HepG2 (cell line): ENCODE data around the gene FGF7. TPM values are rescaled to one million over a fixed set of nuclear protein-coding genes. Genes with fewer than 3 reads are reported as not detected.

Experiments
- ATAC-seq: fragments of 200-7000 bp; cut with Tn5 transposase; 3 replicates; pipeline ENCODE4 v1.9.1; 2020; ENCODE audit warnings: mild to moderate bottlenecking, moderate library complexity
- BruUV-seq: library from RNA; stranded (reverse); fragments of 400-500 nt; replicated peaks from 2 replicates; lab custom pipeline; 2021; lab: Mats Ljungman, UMichigan
- CTCF ChIA-PET: fragments of 300-600 bp; formaldehyde crosslinking; extraction: SDS; loops from one replicate; lab custom pipeline; 2021; ENCODE audit warnings: low total read pairs, inconsistent platforms, low intra/inter-chr PET ratio; lab: Yijun Ruan, JAX
- POLR2A ChIA-PET: fragments of 350-600 bp; sonication (Branson Sonifier 250); formaldehyde crosslinking; loops from one replicate; lab custom pipeline; 2020; ENCODE audit warnings: antibody characterized with exemption, inconsistent platforms; lab: Yijun Ruan, JAX
- DNase-seq: peaks from one replicate; pipeline ENCODE4 v3.0.0-alpha.2; 2015; ENCODE audit warnings: low spot score
- FAIRE-seq: peaks from 3 replicates; lab custom pipeline; 2011; peaks lifted over from hg19 to GRCh38; lab: Jason Lieb, UNC
- H2AFZ ChIP-seq: one replicate; pipeline ENCODE4 v1.6.1; 2011; ENCODE audit warnings: low read length, inconsistent platforms
- H3K27ac ChIP-seq: fragments of 300-600 bp; 3 replicates; pipeline ENCODE4 v1.8.0; 2011; ENCODE audit warnings: mixed run types, mild to moderate bottlenecking, mixed read lengths, low read length, inconsistent platforms; ENCODE audit not compliant: insufficient read depth; ENCODE audit errors: extremely low read length
- H3K27me3 ChIP-seq, 2 experiments: fragments of 200-600 bp in 1 of 2; 2 replicates in 1 of 2; 3 replicates in 1 of 2; pipeline versions ENCODE4 v1.6.0 to v1.8.0; 2011; ENCODE audit warnings: low read length in 2 of 2, mild to moderate bottlenecking in 2 of 2, moderate library complexity in 2 of 2, inconsistent platforms in 1 of 2; ENCODE audit not compliant: insufficient read depth in 2 of 2, control insufficient read depth in 1 of 2
- H3K36me3 ChIP-seq, 2 experiments: fragments of 200-600 bp in 1 of 2; replicated peaks in 1 of 2; 2 replicates in 1 of 2; 3 replicates in 1 of 2; pipeline versions ENCODE4 v1.5.1 to v1.8.0; 2011; ENCODE audit warnings: low read length in 2 of 2, inconsistent platforms in 1 of 2; ENCODE audit not compliant: insufficient read depth in 2 of 2, control insufficient read depth in 1 of 2
- H3K4me1 ChIP-seq: 2 replicates; pipeline ENCODE4 v1.5.1; 2012; ENCODE audit warnings: low read length, inconsistent platforms; ENCODE audit not compliant: insufficient read depth
- H3K4me2 ChIP-seq: 2 replicates; pipeline ENCODE4 v1.6.0; 2011; ENCODE audit warnings: low read depth, low read length, inconsistent platforms
- H3K4me3 ChIP-seq, 3 experiments: fragments of 200-600 bp in 1 of 3; sonication (generic), shearing (Covaris generic) in 1 of 3; replicated peaks in 1 of 3; 2 replicates each; pipeline ENCODE4 v1.5.1; 2011 to 2016; ENCODE audit warnings: low read length in 3 of 3, inconsistent platforms in 2 of 3, low read depth in 2 of 3, mild to moderate bottlenecking in 2 of 3, control low read depth in 1 of 3, mixed read lengths in 1 of 3; ENCODE audit not compliant: insufficient read depth in 1 of 3
- H3K79me2 ChIP-seq: one replicate; pipeline ENCODE4 v1.6.1; 2011; ENCODE audit warnings: low read length, inconsistent platforms; ENCODE audit not compliant: insufficient read depth
- H3K9ac ChIP-seq: 2 replicates; pipeline ENCODE4 v1.6.0; 2011; ENCODE audit warnings: mild to moderate bottlenecking, low read depth, low read length, inconsistent platforms; ENCODE audit not compliant: insufficient read depth
- H3K9me3 ChIP-seq: 2 replicates; pipeline ENCODE4 v1.5.1; 2012; ENCODE audit warnings: mild to moderate bottlenecking, low read length
- H4K20me1 ChIP-seq: 2 replicates; pipeline ENCODE4 v1.6.0; 2011; ENCODE audit warnings: inconsistent platforms, mild to moderate bottlenecking, low read length, moderate library complexity; ENCODE audit not compliant: insufficient read depth
- ARID2 ChIP-seq: sonication (generic); formaldehyde crosslinking; IDR thresholded peaks from 2 replicates; pipeline ENCODE4 v1.8.1; 2022; ENCODE audit warnings: mild to moderate bottlenecking, missing genetic modification reagents, borderline replicate concordance
- NFKB2 ChIP-seq: sonication (generic); formaldehyde crosslinking; IDR thresholded peaks from 2 replicates; pipeline ENCODE4 v1.4.0; 2020; ENCODE audit warnings: missing genetic modification reagents, borderline replicate concordance
- NR2F2 ChIP-seq: IDR thresholded peaks from 2 replicates; pipeline ENCODE4 v1.6.1; 2012; ENCODE audit warnings: low read depth, inconsistent platforms, borderline replicate concordance
- SRSF9 ChIP-seq: fragments of 200-400 bp; formaldehyde crosslinking; IDR thresholded peaks from 2 replicates; pipeline ENCODE4 v1.6.1; 2018; ENCODE audit warnings: borderline replicate concordance, mild to moderate bottlenecking, low read depth, low read length; ENCODE audit not compliant: insufficient read depth, poor library complexity, severe bottlenecking
- THAP7 ChIP-seq: sonication (generic); formaldehyde crosslinking; IDR thresholded peaks from 2 replicates; pipeline ENCODE4 v1.8.1; 2023; ENCODE audit warnings: mild to moderate bottlenecking, missing genetic modification reagents
- ZIK1 ChIP-seq: sonication (generic); formaldehyde crosslinking; IDR thresholded peaks from 2 replicates; pipeline ENCODE4 v1.5.0; 2020; ENCODE audit warnings: mild to moderate bottlenecking, low read depth, missing genetic modification reagents, borderline replicate concordance
- ZNF180 ChIP-seq: sonication (generic); formaldehyde crosslinking; IDR thresholded peaks from 2 replicates; pipeline ENCODE4 v1.4.0; 2020; ENCODE audit warnings: low read depth, missing genetic modification reagents, borderline replicate concordance
- ZNF235 ChIP-seq: sonication (generic); formaldehyde crosslinking; IDR thresholded peaks from 2 replicates; pipeline ENCODE4 v1.8.1; 2023; ENCODE audit warnings: mild to moderate bottlenecking, missing genetic modification reagents, borderline replicate concordance
- ZNF296 ChIP-seq: sonication (generic); formaldehyde crosslinking; conservative IDR thresholded peaks from 2 replicates; pipeline ENCODE4 v1.5.0; 2020; ENCODE audit warnings: mild to moderate bottlenecking, missing genetic modification reagents
- ZNF468 ChIP-seq: sonication (generic); formaldehyde crosslinking; IDR thresholded peaks from 2 replicates; pipeline ENCODE4 v1.8.0; 2022; ENCODE audit warnings: mild to moderate bottlenecking, moderate library complexity, missing genetic modification reagents
- ZNF614 ChIP-seq: IDR thresholded peaks from 2 replicates; pipeline ENCODE4 v1.6.1; 2018; ENCODE audit warnings: missing biosample characterization, missing genetic modification reagents, inconsistent platforms, borderline replicate concordance
- ZNF629 ChIP-seq: sonication (generic); formaldehyde crosslinking; conservative IDR thresholded peaks from 2 replicates; pipeline ENCODE4 v1.5.0; 2020; ENCODE audit warnings: missing genetic modification reagents
- ZNF740 ChIP-seq: sonication (generic); formaldehyde crosslinking; IDR thresholded peaks from 2 replicates; pipeline ENCODE4 v1.4.0; 2020; ENCODE audit warnings: missing genetic modification reagents
- ZNF773 ChIP-seq: sonication (generic); formaldehyde crosslinking; IDR thresholded peaks from 2 replicates; pipeline ENCODE4 v1.4.0; 2020; ENCODE audit warnings: missing genetic modification reagents, borderline replicate concordance
- ZNF816 ChIP-seq: sonication (generic); formaldehyde crosslinking; IDR thresholded peaks from 2 replicates; pipeline ENCODE4 v1.8.0; 2022; ENCODE audit warnings: missing genetic modification reagents, mild to moderate bottlenecking, borderline replicate concordance
- WGBS: methylation state at CpG from one replicate; pipeline ENCODE4 v1.1.6; 2017; ENCODE audit warnings: low lambda C conversion rate; 5-methylcytosine and 5-hydroxymethylcytosine counted together
- in situ Hi-C: cut with HindIII; loops from 2 replicates; pipeline ENCODE4 v1.10.0; 2017; ENCODE audit warnings: low pct_unique_long_range_greater_than_20kb; ENCODE audit not compliant: extremely low pct_ligation_motif_present
- intact Hi-C: fragments of 100-400 bp; cut with micrococcal nuclease; formaldehyde crosslinking; loops from one replicate; pipeline ENCODE4 v1.10.0; 2022; ENCODE audit not compliant: unreplicated experiment
- polyA plus RNA-seq, 8 experiments: library from polyadenylated mRNA; depleted of rRNA in 3 of 8; stranded (reverse) in 7 of 8; unstranded in 1 of 8; fragments of >200 nt; fragmentation: Illumina TruSeq in 4 of 8; extraction: Trizol in 4 of 8; gene quantifications; 2 replicates each; pipeline versions ENCODE4 v1.2.1 to v1.2.3, GENCODE V29; 2011 to 2016; ENCODE audit warnings: low read depth in 4 of 8, missing spikeins in 1 of 8, mixed read lengths in 1 of 8; ENCODE audit not compliant: insufficient read depth in 1 of 8
- total RNA-seq, 5 experiments: library from RNA; depleted of rRNA; stranded (reverse); fragments of >200 nt; fragmentation: Illumina TruSeq; extraction: Trizol; gene quantifications; 2 replicates each; pipeline ENCODE4 v1.2.3, GENCODE V29; 2016; ENCODE audit warnings: low read depth in 1 of 5
- TF ChIP-seq, protein P1 (sequence below): sonication (generic); formaldehyde crosslinking; IDR thresholded peaks from 2 replicates; pipeline ENCODE4 v1.5.0; 2020; ENCODE audit warnings: mild to moderate bottlenecking, missing genetic modification reagents
- TF ChIP-seq, protein P2 (sequence below): sonication (generic); formaldehyde crosslinking; IDR thresholded peaks from 2 replicates; pipeline ENCODE4 v1.9.0; 2022; ENCODE audit warnings: missing genetic modification reagents, mild to moderate bottlenecking, borderline replicate concordance
- TF ChIP-seq, protein P3 (sequence below): sonication (generic); formaldehyde crosslinking; IDR thresholded peaks from 2 replicates; pipeline ENCODE4 v1.4.0; 2020; ENCODE audit warnings: missing genetic modification reagents

Gene FGF7
- total and polyA plus RNA-seq, 2 of the 13 experiments (the other 11 are each of a cell fraction or from before 2014, with no cell fraction given): not detected

DNA sequence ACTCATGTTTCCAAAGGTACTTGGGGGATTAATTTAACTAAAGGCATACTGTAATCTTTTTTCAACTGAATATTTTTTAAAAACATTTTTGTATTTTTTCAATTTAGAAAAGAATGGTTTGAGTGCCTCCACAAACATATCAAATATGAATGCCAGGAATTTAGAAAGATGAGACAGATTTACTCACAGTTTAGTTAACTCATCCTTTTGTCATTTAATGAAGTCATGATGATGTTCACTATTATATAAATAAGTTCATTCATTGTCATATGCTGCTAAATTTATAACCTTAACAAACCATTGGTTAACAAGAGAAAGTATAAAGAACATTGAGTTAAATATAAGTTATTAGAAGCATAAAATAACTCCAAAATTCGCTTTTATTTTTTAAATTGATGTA is 50.0 kb downstream of the FGF7 start:
- DNase-seq: no peak
- POLR2A ChIA-PET: no interaction called here
- H3K36me3 ChIP-seq: no peaks in the 10 kb centered on the region
- H3K9me3 ChIP-seq: no peaks in the 10 kb centered on the region
- no peak overlapping the region for H3K4me3 ChIP-seq
- in situ Hi-C loops (no loop called here), intact Hi-C loops (no loop called here)
- no peaks in the 10 kb centered on the region for H4K20me1 ChIP-seq
- H2AFZ ChIP-seq: no peak overlapping the region
- 0% methylated on average over 1 of the region's 1 CpG for WGBS
- H3K4me1 ChIP-seq: no peaks in the 10 kb centered on the region
- BruUV-seq: no TSS peak
- H3K4me2 ChIP-seq: no peak overlapping the region
- no peaks in the 10 kb centered on the region for H3K27me3 ChIP-seq
- FAIRE-seq: no peak
- H3K79me2 ChIP-seq: no peaks in the 10 kb centered on the region
- CTCF ChIA-PET: no interaction called here
- no peak overlapping the region for H3K27ac ChIP-seq
- ATAC-seq: no peak
- no peak overlapping the region for H3K9ac ChIP-seq
- TF ChIP-seq SRSF9 (no peak), NR2F2 (no peak), ZNF614 (no peak), THAP7 (CRISPR knock-in tag) (no peak), ARID2 (CRISPR knock-in tag) (no peak), ZNF816 (no peak), NFKB2 (no peak), ZIK1 (CRISPR knock-in tag) (no peak), ZNF235 (CRISPR knock-in tag) (no peak), ZNF468 (no peak), ZNF629 (CRISPR knock-in tag) (no peak), ZNF773 (no peak), ZNF180 (CRISPR knock-in tag) (no peak), ZNF296 (CRISPR knock-in tag) (no peak), ZNF740 (CRISPR knock-in tag) (no peak)
- TF ChIP-seq, protein P1, sequence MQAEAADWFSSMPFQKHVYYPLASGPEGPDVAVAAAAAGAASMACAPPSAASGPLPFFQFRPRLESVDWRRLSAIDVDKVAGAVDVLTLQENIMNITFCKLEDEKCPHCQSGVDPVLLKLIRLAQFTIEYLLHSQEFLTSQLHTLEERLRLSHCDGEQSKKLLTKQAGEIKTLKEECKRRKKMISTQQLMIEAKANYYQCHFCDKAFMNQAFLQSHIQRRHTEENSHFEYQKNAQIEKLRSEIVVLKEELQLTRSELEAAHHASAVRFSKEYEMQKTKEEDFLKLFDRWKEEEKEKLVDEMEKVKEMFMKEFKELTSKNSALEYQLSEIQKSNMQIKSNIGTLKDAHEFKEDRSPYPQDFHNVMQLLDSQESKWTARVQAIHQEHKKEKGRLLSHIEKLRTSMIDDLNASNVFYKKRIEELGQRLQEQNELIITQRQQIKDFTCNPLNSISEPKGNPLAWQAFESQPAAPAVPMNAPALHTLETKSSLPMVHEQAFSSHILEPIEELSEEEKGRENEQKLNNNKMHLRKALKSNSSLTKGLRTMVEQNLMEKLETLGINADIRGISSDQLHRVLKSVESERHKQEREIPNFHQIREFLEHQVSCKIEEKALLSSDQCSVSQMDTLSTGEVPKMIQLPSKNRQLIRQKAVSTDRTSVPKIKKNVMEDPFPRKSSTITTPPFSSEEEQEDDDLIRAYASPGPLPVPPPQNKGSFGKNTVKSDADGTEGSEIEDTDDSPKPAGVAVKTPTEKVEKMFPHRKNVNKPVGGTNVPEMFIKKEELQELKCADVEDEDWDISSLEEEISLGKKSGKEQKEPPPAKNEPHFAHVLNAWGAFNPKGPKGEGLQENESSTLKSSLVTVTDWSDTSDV (CRISPR knock-in tag): no peak
- TF ChIP-seq, protein P2, sequence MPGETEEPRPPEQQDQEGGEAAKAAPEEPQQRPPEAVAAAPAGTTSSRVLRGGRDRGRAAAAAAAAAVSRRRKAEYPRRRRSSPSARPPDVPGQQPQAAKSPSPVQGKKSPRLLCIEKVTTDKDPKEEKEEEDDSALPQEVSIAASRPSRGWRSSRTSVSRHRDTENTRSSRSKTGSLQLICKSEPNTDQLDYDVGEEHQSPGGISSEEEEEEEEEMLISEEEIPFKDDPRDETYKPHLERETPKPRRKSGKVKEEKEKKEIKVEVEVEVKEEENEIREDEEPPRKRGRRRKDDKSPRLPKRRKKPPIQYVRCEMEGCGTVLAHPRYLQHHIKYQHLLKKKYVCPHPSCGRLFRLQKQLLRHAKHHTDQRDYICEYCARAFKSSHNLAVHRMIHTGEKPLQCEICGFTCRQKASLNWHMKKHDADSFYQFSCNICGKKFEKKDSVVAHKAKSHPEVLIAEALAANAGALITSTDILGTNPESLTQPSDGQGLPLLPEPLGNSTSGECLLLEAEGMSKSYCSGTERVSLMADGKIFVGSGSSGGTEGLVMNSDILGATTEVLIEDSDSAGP (CRISPR knock-in tag): no peak
- TF ChIP-seq, protein P3, sequence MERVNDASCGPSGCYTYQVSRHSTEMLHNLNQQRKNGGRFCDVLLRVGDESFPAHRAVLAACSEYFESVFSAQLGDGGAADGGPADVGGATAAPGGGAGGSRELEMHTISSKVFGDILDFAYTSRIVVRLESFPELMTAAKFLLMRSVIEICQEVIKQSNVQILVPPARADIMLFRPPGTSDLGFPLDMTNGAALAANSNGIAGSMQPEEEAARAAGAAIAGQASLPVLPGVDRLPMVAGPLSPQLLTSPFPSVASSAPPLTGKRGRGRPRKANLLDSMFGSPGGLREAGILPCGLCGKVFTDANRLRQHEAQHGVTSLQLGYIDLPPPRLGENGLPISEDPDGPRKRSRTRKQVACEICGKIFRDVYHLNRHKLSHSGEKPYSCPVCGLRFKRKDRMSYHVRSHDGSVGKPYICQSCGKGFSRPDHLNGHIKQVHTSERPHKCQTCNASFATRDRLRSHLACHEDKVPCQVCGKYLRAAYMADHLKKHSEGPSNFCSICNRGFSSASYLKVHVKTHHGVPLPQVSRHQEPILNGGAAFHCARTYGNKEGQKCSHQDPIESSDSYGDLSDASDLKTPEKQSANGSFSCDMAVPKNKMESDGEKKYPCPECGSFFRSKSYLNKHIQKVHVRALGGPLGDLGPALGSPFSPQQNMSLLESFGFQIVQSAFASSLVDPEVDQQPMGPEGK (CRISPR knock-in tag): no peak
